ENCODE results near the gene NMB. TPM values are rescaled to one million over a fixed set of nuclear protein-coding genes. Genes with fewer than 3 reads are reported as not detected.

Gene NMB
- polyA plus RNA-seq, 1 experiment, result 3.3 TPM

GRCh38 chr15:84611631-84612030 is 46.4 kb downstream of the NMB start:
- ChIA-PET POLR2A (no interaction called here), CTCF (no interaction called here)
- no peak for DNase-seq (ENCODE audit: low read depth, low spot score)
- H3K4me3 ChIP-seq (ENCODE audit: low read depth, low read length), result no peak overlapping the region
- H3K27ac ChIP-seq (ENCODE audit: low read depth, low read length), result no peak overlapping the region
- TF ChIP-seq CTCF (IDR thresholded peaks at IDR 0.05; ENCODE audit: low read depth, low read length), result no peak
- H3K9me3 ChIP-seq (ENCODE audit: control insufficient read depth, insufficient read depth, low read length), result no peaks in the 10 kb centered on the region
- H3K27me3 ChIP-seq (ENCODE audit: control insufficient read depth, insufficient read depth, low read length), result no peaks in the 10 kb centered on the region

- CTCF ChIA-PET, result interaction anchor here (1.4 kb wide), 1 partner anchor 318 kb away, joined by 4 read pairs; no protein-coding TSS in a partner anchor
- no peak for DNase-seq (ENCODE audit: low read depth, low spot score)
- Histone ChIP-seq H3K4me3 (ENCODE audit: low read depth, low read length) (no peak overlapping the region), H3K27ac (ENCODE audit: low read depth, low read length) (no peak overlapping the region), H3K9me3 (ENCODE audit: control insufficient read depth, insufficient read depth, low read length) (no peaks in the 10 kb centered on the region), H3K27me3 (ENCODE audit: control insufficient read depth, insufficient read depth, low read length) (no peaks in the 10 kb centered on the region)
- POLR2A ChIA-PET, result interaction anchor here (0.9 kb wide), 1 partner anchor 10 kb away, joined by 3 read pairs; no protein-coding TSS in a partner anchor
- TF ChIP-seq CTCF (IDR thresholded peaks at IDR 0.05; ENCODE audit: low read depth, low read length), result no peak
These were observed 48.0 kb downstream of the NMB start for GRCh38 chr15:84609818-84610525.

GRCh38 chr15:84608707-84609284 is 49.2 kb downstream of the NMB start:
- no peak for TF ChIP-seq CTCF (IDR thresholded peaks at IDR 0.05; ENCODE audit: low read depth, low read length)
- ChIA-PET CTCF (interaction anchor here (1.4 kb wide), 1 partner anchor 319 kb away, joined by 4 read pairs; no protein-coding TSS in a partner anchor), POLR2A (interaction anchor here (0.9 kb wide), 1 partner anchor 8 kb away, joined by 3 read pairs; no protein-coding TSS in a partner anchor)
- Histone ChIP-seq H3K4me3 (ENCODE audit: low read depth, low read length) (no peak overlapping the region), H3K27ac (ENCODE audit: low read depth, low read length) (no peak overlapping the region), H3K9me3 (ENCODE audit: control insufficient read depth, insufficient read depth, low read length) (no peaks in the 10 kb centered on the region; the same call in 1 of the 2 replicates), H3K27me3 (ENCODE audit: control insufficient read depth, insufficient read depth, low read length) (no peaks in the 10 kb centered on the region)
- no peak for DNase-seq (ENCODE audit: low read depth, low spot score)

GRCh38 chr15:84606653-84607120 is 51.3 kb downstream of the NMB start:
- H3K4me3 ChIP-seq (ENCODE audit: low read depth, low read length), result no peak overlapping the region

More at GRCh38 chr15:84606653-84607120, 51.3 kb downstream of the NMB start:
- POLR2A ChIA-PET, result no interaction called here
- CTCF ChIA-PET, result interaction anchor here (1.0 kb wide), 1 partner anchor 322 kb away, joined by 4 read pairs; no protein-coding TSS in a partner anchor
- Histone ChIP-seq H3K9me3 (ENCODE audit: control insufficient read depth, insufficient read depth, low read length) (no peaks in the 10 kb centered on the region; the same call in 1 of the 2 replicates), H3K27ac (ENCODE audit: low read depth, low read length) (no peak overlapping the region), H3K27me3 (ENCODE audit: control insufficient read depth, insufficient read depth, low read length) (no peaks in the 10 kb centered on the region)
- TF ChIP-seq CTCF (IDR thresholded peaks at IDR 0.05; ENCODE audit: low read depth, low read length), result no peak
- no peak for DNase-seq (ENCODE audit: low read depth, low spot score)

All from AG04450 (cell line).